Measurements from ENCODE around the gene NKAP. TPM values are rescaled to one million over a fixed set of nuclear protein-coding genes. Genes with fewer than 3 reads are reported as not detected.
A peak's percentile ranks its signal among the peaks of the same experiment; 100 is the strongest.

Gene NKAP
- total and polyA plus RNA-seq, 9 of the 15 experiments (the other 6 are each of a cell fraction or from before 2014, with no cell fraction given): 3.1 to 8.3 (median 7.0) TPM

- TF ChIP-seq YY1 (IDR thresholded peaks at IDR 0.05; ENCODE audit: borderline replicate concordance in 1 of 3, control insufficient read depth in 1 of 3, extremely low read depth in 1 of 3, insufficient read depth in 3 of 3, insufficient read length in 1 of 3, insufficient replicate concordance in 2 of 3, low read depth in 1 of 3, low read length in 2 of 3): peak in 2 of 3 experiments; percentile 43 to 58
- TF ChIP-seq MYNN (IDR thresholded peaks at IDR 0.05): peak; percentile 39; the same call in 1 of the 2 replicates
- TF ChIP-seq MYNN (CRISPR knock-in tag; IDR thresholded peaks at IDR 0.05): no peak
- TF ChIP-seq ZNF511 (CRISPR knock-in tag; IDR thresholded peaks at IDR 0.05): 0 out of 2 replicates have a peak, but pooled peaks have one; percentile 17
- peak; percentile 98 for TF ChIP-seq ESRRA (IDR thresholded peaks at IDR 0.05; ENCODE audit: borderline replicate concordance, low read depth)
- TF ChIP-seq, protein P1, sequence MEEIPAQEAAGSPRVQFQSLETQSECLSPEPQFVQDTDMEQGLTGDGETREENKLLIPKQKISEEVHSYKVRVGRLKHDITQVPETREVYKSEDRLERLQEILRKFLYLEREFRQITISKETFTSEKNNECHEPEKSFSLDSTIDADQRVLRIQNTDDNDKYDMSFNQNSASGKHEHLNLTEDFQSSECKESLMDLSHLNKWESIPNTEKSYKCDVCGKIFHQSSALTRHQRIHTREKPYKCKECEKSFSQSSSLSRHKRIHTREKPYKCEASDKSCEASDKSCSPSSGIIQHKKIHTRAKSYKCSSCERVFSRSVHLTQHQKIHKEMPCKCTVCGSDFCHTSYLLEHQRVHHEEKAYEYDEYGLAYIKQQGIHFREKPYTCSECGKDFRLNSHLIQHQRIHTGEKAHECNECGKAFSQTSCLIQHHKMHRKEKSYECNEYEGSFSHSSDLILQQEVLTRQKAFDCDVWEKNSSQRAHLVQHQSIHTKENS (CRISPR knock-in tag; IDR thresholded peaks at IDR 0.05): no peak
- TF ChIP-seq MGA (IDR thresholded peaks at IDR 0.05): peak; percentile 81
- TF ChIP-seq ETS1 (conservative IDR thresholded peaks at IDR 0.05; ENCODE audit: control insufficient read depth, low read depth, low read length): no peak
- no peak for TF ChIP-seq ZFP36 (IDR thresholded peaks at IDR 0.05; ENCODE audit: low read depth, low read length, partially characterized antibody)
- TF ChIP-seq NR2C2 (CRISPR knock-in tag; IDR thresholded peaks at IDR 0.05): peak; percentile 77
- peak; percentile 79; the same call in 1 of the 2 replicates for TF ChIP-seq NR2C2 (tag; IDR thresholded peaks at IDR 0.05)
Measured at GRCh38 chrX:119871599-119872395, 71.8 kb downstream of the NKAP start, which contains the start of the genes NDUFA1 and RNF113A (continued).
